ENCODE results near the gene APBA2. TPM values are rescaled to one million over a fixed set of nuclear protein-coding genes. Genes with fewer than 3 reads are reported as not detected.

APBA2 gene
- total RNA-seq, 1 donor from 2014 or later: 35.8 TPM

DNA sequence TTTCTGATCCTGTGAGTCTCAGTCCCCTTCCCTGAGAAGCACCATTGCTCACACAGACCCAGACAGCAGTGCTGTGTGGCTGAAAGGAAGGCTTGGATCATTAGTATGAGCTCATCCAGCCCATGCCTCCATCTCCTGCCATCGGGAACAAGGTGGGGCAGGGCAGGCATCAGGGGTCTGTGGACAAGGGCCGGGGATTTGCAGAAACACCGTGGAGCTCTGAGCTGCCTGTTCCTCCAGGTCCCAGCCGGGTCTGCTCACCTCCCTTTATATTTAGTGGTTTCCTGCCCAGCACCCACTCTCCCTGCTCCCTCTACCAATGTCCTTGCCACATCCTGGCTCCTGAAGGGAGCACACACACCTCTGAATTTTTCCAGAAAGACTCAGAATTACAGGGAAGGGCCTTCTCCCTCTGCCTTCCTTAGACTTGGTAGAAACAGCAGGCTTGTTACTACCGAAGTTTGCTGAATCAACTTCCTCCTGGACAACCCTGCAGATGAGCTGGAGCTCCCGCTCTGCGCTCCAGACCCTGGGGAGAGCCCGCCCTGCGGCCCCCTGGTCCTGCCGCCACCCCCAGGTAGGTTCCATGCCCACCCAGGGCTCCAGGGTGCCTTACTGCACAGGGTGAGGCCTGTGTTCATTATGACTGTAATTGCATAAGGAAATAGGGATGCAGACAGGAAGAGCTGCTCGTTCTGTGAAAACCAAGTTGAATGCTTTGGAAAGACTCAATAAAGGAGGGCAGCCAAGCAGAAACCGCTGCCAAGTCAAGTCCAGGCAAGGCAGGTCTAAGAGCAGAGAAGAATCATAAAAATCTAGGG is 255.7 kb downstream of the APBA2 start:
- Histone ChIP-seq H3F3A (ENCODE audit: low read depth) (no peaks in the 10 kb centered on the region), H4K20me1 (ENCODE audit: low read depth) (no peaks in the 10 kb centered on the region), H3K36me3 (no peaks in the 10 kb centered on the region), H3K27ac (no peak overlapping the region), H3K27me3 (peaks cover 4% of the 10 kb centered on the region), H2AFZ (replicated peaks) (no peak overlapping the region), H3K9me3 (ENCODE audit: low read depth) (no peaks in the 10 kb centered on the region), H3K4me2 (no peak overlapping the region), H3K79me2 (ENCODE audit: low read depth) (no peaks in the 10 kb centered on the region), H3K9ac (no peak overlapping the region), H3K4me1 (peaks cover 7% of the 10 kb centered on the region), H3K4me3 (no peak overlapping the region)
- DNase-seq (ENCODE audit: low spot score): no peak
- H3K36me3 Mint-ChIP-seq: peaks cover 2% of the 10 kb centered on the region
- peaks cover 2% of the 10 kb centered on the region for H3K9me3 Mint-ChIP-seq
- peaks cover 6% of the 10 kb centered on the region for H3K27me3 Mint-ChIP-seq (ENCODE audit: insufficient read depth, low read depth)
- TF ChIP-seq, protein P1, sequence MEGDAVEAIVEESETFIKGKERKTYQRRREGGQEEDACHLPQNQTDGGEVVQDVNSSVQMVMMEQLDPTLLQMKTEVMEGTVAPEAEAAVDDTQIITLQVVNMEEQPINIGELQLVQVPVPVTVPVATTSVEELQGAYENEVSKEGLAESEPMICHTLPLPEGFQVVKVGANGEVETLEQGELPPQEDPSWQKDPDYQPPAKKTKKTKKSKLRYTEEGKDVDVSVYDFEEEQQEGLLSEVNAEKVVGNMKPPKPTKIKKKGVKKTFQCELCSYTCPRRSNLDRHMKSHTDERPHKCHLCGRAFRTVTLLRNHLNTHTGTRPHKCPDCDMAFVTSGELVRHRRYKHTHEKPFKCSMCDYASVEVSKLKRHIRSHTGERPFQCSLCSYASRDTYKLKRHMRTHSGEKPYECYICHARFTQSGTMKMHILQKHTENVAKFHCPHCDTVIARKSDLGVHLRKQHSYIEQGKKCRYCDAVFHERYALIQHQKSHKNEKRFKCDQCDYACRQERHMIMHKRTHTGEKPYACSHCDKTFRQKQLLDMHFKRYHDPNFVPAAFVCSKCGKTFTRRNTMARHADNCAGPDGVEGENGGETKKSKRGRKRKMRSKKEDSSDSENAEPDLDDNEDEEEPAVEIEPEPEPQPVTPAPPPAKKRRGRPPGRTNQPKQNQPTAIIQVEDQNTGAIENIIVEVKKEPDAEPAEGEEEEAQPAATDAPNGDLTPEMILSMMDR (IDR thresholded peaks at IDR 0.05): no peak
- TF ChIP-seq EZH2 (IDR thresholded peaks at IDR 0.05) (no peak), EZH2phosphoT487 (IDR thresholded peaks at IDR 0.05) (no peak)
- H3K4me1 Mint-ChIP-seq: peaks cover 36% of the 10 kb centered on the region
- H3K4me3 Mint-ChIP-seq: no peak overlapping the region
- H3K27ac Mint-ChIP-seq: no peak overlapping the region

DNA sequence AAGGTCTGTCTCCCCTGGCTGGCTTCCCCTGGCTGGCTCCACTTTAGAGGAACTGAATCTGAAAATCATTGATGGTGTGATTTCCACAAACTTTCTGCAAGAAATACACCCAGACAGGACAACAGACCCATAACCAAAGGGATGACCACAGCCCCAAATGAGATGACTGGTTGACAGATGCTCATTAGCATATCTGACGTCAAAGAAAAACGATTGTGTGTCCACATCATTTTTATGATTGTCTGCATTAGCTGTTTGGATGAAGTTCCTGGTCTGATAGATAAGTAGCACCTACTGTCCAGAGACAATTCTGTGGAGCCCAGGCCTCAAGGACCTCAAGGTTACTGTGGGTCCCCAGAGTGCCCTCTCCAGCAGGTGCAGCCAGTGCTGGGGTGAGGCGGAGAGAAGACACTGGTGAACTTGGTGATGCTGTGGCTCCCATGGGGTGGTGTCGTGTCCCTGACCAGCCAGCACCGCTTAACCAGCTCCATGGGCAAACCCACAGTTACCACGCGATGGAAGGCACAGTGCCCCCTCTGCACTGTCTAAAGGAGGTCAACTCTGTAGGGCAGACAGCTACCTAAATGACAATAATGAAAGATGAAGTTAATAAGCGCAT is 256.5 kb downstream of the APBA2 start:
- Mint-ChIP-seq H3K27ac (no peak overlapping the region), H3K36me3 (peaks cover 2% of the 10 kb centered on the region), H3K9me3 (peaks cover 2% of the 10 kb centered on the region), H3K27me3 (ENCODE audit: insufficient read depth, low read depth) (peaks cover 6% of the 10 kb centered on the region), H3K4me3 (no peak overlapping the region), H3K4me1 (peaks cover 36% of the 10 kb centered on the region)
- H2AFZ ChIP-seq (replicated peaks): no peak overlapping the region
- no peak overlapping the region for H3K27ac ChIP-seq
- no peak overlapping the region for H3K9ac ChIP-seq
- H3K9me3 ChIP-seq (ENCODE audit: low read depth): no peaks in the 10 kb centered on the region
- H3K4me3 ChIP-seq: no peak overlapping the region
- no peaks in the 10 kb centered on the region for H3K79me2 ChIP-seq (ENCODE audit: low read depth)
- H3K36me3 ChIP-seq: no peaks in the 10 kb centered on the region
- H3K4me1 ChIP-seq: peaks cover 7% of the 10 kb centered on the region
- H3K4me2 ChIP-seq: no peak overlapping the region
- peaks cover 4% of the 10 kb centered on the region for H3K27me3 ChIP-seq
- TF ChIP-seq, protein P1 (IDR thresholded peaks at IDR 0.05): no peak
- no peak for TF ChIP-seq EZH2phosphoT487 (IDR thresholded peaks at IDR 0.05)
- no peak for TF ChIP-seq EZH2 (IDR thresholded peaks at IDR 0.05)
- no peaks in the 10 kb centered on the region for H4K20me1 ChIP-seq (ENCODE audit: low read depth)
- no peaks in the 10 kb centered on the region for H3F3A ChIP-seq (ENCODE audit: low read depth)
- DNase-seq (ENCODE audit: low spot score): no peak

- no peak overlapping the region for H3K27ac Mint-ChIP-seq
- H4K20me1 ChIP-seq (ENCODE audit: low read depth): no peaks in the 10 kb centered on the region
- H3K27me3 ChIP-seq: peaks cover 4% of the 10 kb centered on the region
- peaks cover 36% of the 10 kb centered on the region for H3K4me1 Mint-ChIP-seq
- H3K36me3 Mint-ChIP-seq: peaks cover 2% of the 10 kb centered on the region
- TF ChIP-seq, protein P1 (IDR thresholded peaks at IDR 0.05): no peak
- TF ChIP-seq EZH2phosphoT487 (IDR thresholded peaks at IDR 0.05): no peak
- TF ChIP-seq EZH2 (IDR thresholded peaks at IDR 0.05): no peak
- H3K9me3 Mint-ChIP-seq: peaks cover 2% of the 10 kb centered on the region
- no peak overlapping the region for H2AFZ ChIP-seq (replicated peaks)
- no peak overlapping the region for H3K4me3 ChIP-seq
- no peak overlapping the region for H3K27ac ChIP-seq
- no peaks in the 10 kb centered on the region for H3K36me3 ChIP-seq
- H3K4me2 ChIP-seq: no peak overlapping the region
- H3K9me3 ChIP-seq (ENCODE audit: low read depth): no peaks in the 10 kb centered on the region
- no peak overlapping the region for H3K9ac ChIP-seq
- no peaks in the 10 kb centered on the region for H3F3A ChIP-seq (ENCODE audit: low read depth)
- no peak overlapping the region for H3K4me3 Mint-ChIP-seq
- peaks cover 7% of the 10 kb centered on the region for H3K4me1 ChIP-seq
- peaks cover 6% of the 10 kb centered on the region for H3K27me3 Mint-ChIP-seq (ENCODE audit: insufficient read depth, low read depth)
- DNase-seq (ENCODE audit: low spot score): no peak
- no peaks in the 10 kb centered on the region for H3K79me2 ChIP-seq (ENCODE audit: low read depth)
These were observed 257.5 kb downstream of the APBA2 start for GRCh38 chr15:29143293-29143692.
